GM19035 (cell line): ENCODE results near the gene NOS3.
A peak's percentile ranks its signal among the peaks of the same experiment; 100 is the strongest.

Experiments
- ATAC-seq: cut with Tn5 transposase; IDR thresholded peaks from one replicate; pipeline ENCODE4 v1.9.1; 2021; ENCODE audit not compliant: unreplicated experiment

NOS3 gene

GRCh38 chr7:150964593-150965111, 26.2 kb upstream of the NOS3 start:
- ATAC-seq, result no peak

DNA sequence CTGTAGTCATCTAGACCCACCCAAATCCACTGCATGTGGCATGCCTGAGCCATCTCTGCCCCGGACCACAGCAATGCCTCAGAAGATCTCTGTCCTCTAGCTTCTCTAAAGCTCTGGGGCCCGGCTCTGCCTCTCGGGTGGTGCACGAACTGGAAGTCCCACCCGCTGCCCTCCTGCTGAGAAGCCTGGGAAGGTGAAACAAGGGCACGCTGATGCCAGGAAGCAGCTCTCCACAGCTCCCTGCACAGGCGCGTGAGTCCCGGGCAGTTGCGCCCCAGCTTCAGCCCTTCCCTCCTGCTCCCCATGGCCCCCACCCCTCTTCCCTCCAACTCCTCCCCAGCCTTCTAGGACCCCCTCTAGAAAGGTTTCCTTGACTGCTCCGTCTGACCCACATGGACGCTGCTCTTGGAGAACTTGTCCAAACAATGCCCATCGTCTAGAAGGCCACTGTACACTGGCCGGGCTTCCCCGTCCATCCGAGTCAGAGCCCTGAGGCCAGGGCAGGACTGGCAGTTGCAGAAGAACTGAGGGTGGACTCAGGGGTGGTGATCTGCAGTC, 25.5 kb upstream of the NOS3 start:
- no peak for ATAC-seq

DNA sequence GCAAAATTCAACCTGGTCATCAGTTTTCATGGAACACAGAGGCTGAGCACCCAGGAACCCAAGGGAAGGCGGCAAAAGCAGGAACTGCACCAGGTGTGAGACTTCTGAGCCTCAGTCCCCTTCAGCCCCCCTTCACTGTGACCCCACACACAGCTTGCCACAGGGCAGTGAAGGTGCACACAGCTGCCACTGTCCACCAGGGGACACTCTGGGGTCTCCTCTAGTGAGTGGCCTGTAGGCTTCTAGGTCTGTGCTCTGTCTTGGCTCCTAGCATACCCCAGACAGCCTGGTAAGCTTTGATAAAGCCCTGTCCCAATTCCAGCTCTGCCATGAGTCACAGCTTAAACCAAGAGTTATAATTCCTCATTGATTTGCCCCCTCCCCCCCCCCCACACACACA, 24.8 kb upstream of the NOS3 start:
- no peak for ATAC-seq

DNA sequence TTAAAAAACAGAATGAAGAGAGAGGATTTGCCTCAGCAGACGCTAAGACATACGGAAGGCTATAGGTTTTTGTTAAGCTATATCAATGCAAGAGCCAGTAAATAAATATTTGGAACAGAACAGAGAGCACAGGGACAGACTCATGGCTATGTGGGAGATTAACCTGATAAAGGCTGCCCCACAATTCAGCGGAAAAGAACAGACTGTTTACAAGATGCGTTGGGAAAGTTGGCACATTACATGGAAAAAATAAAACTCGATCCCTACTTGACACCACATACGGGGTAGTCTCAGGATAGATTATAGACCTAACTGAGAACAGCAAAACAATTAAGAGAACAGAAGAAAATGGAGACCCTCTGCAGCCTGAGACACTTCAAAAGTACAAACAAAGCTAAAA, 23.5 kb upstream of the NOS3 start:
- ATAC-seq, result no peak

GRCh38 chr7:150968056-150968733, 22.6 kb upstream of the NOS3 start:
- ATAC-seq, result no peak

DNA sequence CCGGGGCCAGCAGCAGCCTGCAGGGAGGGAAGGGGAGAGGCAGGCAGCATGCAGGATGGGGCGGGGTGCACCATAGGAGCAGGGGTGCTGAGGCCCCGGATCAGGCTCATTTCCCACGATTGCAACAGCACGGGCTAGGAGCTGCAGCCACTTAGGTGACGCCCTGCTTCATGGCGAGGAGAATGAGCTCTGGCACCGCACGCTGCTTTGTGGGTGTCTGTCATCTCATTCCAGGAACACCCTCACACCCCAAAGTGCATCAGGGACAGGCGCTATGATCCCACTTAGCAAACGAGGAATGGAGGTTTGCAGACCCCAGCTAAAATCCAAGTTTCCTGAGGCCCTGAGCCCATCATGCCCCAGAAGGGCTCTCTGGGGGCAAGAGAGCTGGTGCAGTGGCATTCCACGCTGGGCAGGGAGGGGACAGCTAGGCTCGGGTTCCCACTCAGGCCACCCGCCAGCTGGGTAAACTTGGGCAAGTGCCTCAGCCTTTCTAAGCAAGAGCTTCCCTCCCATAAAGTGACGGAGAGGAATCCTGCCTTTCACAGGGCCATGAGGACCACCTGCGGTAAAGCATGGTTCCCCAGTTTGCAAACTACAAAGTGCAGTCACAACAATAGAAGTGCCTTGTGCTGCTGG, 22.0 kb upstream of the NOS3 start:
- ATAC-seq, result no peak

GRCh38 chr7:150969475-150969874, 21.3 kb upstream of the NOS3 start:
- no peak for ATAC-seq

- no peak for ATAC-seq
These were observed 20.4 kb upstream of the NOS3 start for GRCh38 chr7:150970424-150970823.

DNA sequence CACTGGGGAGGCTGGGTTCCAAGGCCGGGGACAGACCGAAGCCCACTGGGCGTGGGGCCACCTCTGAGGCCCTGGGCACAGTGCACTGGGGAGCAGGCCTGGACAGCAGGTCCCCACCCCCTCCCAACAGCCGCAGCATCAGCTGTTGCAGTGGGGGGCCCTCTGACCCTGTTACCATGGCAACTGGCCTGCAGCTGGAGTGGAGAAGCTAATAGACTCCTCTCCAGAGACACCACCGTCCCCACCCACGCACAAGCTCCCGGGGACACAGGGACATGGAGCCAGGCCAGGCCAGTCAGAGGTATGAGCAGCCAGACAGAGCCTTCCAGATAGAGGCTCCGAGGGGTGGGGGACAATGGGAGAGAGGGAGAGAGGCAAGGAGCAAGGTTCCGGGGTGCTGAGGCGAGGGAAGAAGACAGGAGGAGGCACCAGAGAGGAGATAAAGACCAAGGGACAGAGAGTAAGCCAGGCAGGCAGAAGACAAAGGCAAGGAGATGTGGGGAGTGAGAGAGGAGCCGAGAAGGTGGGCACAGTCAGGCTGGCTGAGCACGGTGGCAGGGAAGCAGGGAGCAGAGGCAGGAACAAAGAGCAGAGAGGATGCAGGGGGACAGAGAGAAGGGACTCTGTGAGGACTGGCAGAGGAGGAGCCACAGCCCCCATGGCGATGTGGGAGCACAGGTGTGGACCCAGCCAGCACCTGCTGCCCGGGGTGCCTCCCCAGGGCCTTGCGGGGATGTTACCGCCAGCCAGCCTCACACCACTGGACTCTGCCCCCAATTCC, 19.4 kb upstream of the NOS3 start:
- ATAC-seq, result no peak

DNA sequence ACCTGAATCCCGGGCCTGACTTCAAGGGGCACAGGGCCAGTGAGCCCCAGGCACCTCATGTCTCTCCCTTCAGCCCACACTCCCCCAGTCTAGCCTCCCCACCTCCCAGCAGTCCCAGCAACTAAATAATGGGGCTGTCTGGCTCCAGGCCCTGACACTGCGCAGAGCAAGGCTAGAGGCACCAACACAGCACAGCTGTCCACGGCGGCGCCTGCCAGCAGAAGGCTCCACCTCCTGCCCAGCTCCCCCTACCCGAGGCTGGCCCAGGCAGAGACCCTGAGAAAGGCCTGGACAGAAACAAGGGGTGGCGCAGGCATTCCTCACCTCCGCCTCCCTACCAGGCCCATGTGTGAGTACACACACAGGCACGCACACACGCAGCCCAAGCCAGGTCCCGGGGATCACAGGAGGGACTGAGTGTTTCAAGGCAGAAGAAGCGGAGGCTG, 18.8 kb upstream of the NOS3 start:
- ATAC-seq, result no peak

GRCh38 chr7:150972741-150973140, 18.1 kb upstream of the NOS3 start:
- ATAC-seq, result no peak

- no peak for ATAC-seq
These were observed 17.0 kb upstream of the NOS3 start for GRCh38 chr7:150973571-150974451.

- ATAC-seq, result peak; percentile 64
These were observed 16.1 kb upstream of the NOS3 start for GRCh38 chr7:150974468-150975391.

GRCh38 chr7:150975536-150976319, 15.1 kb upstream of the NOS3 start:
- no peak for ATAC-seq

- no peak for ATAC-seq
These were observed 14.1 kb upstream of the NOS3 start for GRCh38 chr7:150976529-150977381.

- ATAC-seq, result no peak
These were observed 13.3 kb upstream of the NOS3 start for GRCh38 chr7:150977382-150978125.
